SK-N-SH (cell line): Measurements from ENCODE around the gene WDFY1. TPM values are rescaled to one million over a fixed set of nuclear protein-coding genes. Genes with fewer than 3 reads are reported as not detected.

Experiments
- CTCF ChIA-PET: fragments of 300-600, 350-600 bp; formaldehyde crosslinking; extraction: SDS; loops from one replicate; lab custom pipeline; 2021; lab: Yijun Ruan, JAX
- POLR2A ChIA-PET: fragments of 350-600 bp; sonication (Branson Sonifier 250); formaldehyde crosslinking; extraction: SDS; loops from one replicate; lab custom pipeline; 2020; ENCODE audit warnings: antibody characterized with exemption, inconsistent platforms; lab: Yijun Ruan, JAX
- DNase-seq: peaks from one replicate; pipeline ENCODE4 v3.0.0; 2012
- H2AFZ ChIP-seq: fragments of 200-600 bp; sonication (generic); 2 replicates; pipeline ENCODE4 v1.8.1; 2016; ENCODE audit warnings: antibody characterized with exemption, mild to moderate bottlenecking, low read depth
- H3F3A ChIP-seq: fragments of 200-600 bp; sonication (generic); replicated peaks from 2 replicates; pipeline ENCODE3; 2016; ENCODE audit warnings: antibody characterized with exemption, mild to moderate bottlenecking; ENCODE audit not compliant: insufficient read depth
- H3K27ac ChIP-seq, 2 experiments: fragments of 200-500 bp in 1 of 2; fragments of 200-600 bp in 1 of 2; sonication (Bioruptor generic) in 1 of 2; sonication (generic), shearing (Covaris generic) in 1 of 2; 2 replicates each; pipeline versions ENCODE4 v1.5.1 to v1.6.1; 2014 to 2016; ENCODE audit warnings: low read depth in 2 of 2, inconsistent platforms in 1 of 2, low read length in 1 of 2, mild to moderate bottlenecking in 1 of 2, mixed read lengths in 1 of 2
- H3K27me3 ChIP-seq: fragments of 200-600 bp; sonication (generic), shearing (Covaris generic); 2 replicates; pipeline ENCODE4 v1.6.1; 2016; ENCODE audit warnings: mixed run types; ENCODE audit not compliant: insufficient read depth
- H3K36me3 ChIP-seq, 2 experiments: fragments of 200-500 bp in 1 of 2; fragments of 200-600 bp in 1 of 2; sonication (Bioruptor generic) in 1 of 2; sonication (generic) in 1 of 2; replicated peaks in 1 of 2; 2 replicates each; pipeline versions ENCODE3 to v1.5.1; 2014 to 2016; ENCODE audit warnings: low read length in 1 of 2, mild to moderate bottlenecking in 1 of 2; ENCODE audit not compliant: insufficient read depth in 2 of 2, control insufficient read depth in 1 of 2
- H3K4me1 ChIP-seq, 2 experiments: fragments of 200-500 bp in 1 of 2; fragments of 200-600 bp in 1 of 2; sonication (Bioruptor generic) in 1 of 2; sonication (generic), shearing (Covaris generic) in 1 of 2; 2 replicates each; pipeline versions ENCODE4 v1.5.1 to v1.6.1; 2014 to 2016; ENCODE audit warnings: low read depth in 1 of 2, low read length in 1 of 2, mixed run types in 1 of 2; ENCODE audit not compliant: insufficient read depth in 2 of 2, control insufficient read depth in 1 of 2
- H3K4me2 ChIP-seq: fragments of 200-600 bp; sonication (generic), shearing (Covaris generic); 2 replicates; pipeline ENCODE4 v1.6.1; 2017; ENCODE audit warnings: mixed run types
- H3K4me3 ChIP-seq, 2 experiments: fragments of 200-500 bp in 1 of 2; fragments of 200-600 bp in 1 of 2; sonication (Bioruptor generic) in 1 of 2; sonication (generic), shearing (Covaris generic) in 1 of 2; 2 replicates each; pipeline versions ENCODE4 v1.5.1 to v1.8.1; 2014 to 2016; ENCODE audit warnings: low read depth in 2 of 2, inconsistent platforms in 1 of 2, low read length in 1 of 2, mild to moderate bottlenecking in 1 of 2, mixed read lengths in 1 of 2, moderate library complexity in 1 of 2
- H3K79me2 ChIP-seq: fragments of 200-600 bp; sonication (generic); 2 replicates; pipeline ENCODE4 v1.8.1; 2017; ENCODE audit warnings: mild to moderate bottlenecking; ENCODE audit not compliant: insufficient read depth
- H3K9ac ChIP-seq: fragments of 200-600 bp; sonication (generic); 2 replicates; pipeline ENCODE4 v1.6.1; 2017; ENCODE audit warnings: mixed run types
- H3K9me2 ChIP-seq: fragments of 200-600 bp; sonication (generic); 2 replicates; pipeline ENCODE4 v1.6.1; 2017; ENCODE audit warnings: mixed run types
- H3K9me3 ChIP-seq: fragments of 200-600 bp; sonication (generic); 2 replicates; pipeline ENCODE4 v1.6.1; 2017; ENCODE audit warnings: mixed run types, mild to moderate bottlenecking, moderate library complexity
- H4K20me1 ChIP-seq: fragments of 200-600 bp; sonication (generic); 2 replicates; pipeline ENCODE4 v1.6.1; 2017; ENCODE audit warnings: mild to moderate bottlenecking, mixed run types; ENCODE audit not compliant: insufficient read depth
- CHD2 ChIP-seq: fragments of 150-350 bp; IDR thresholded peaks from 2 replicates; pipeline ENCODE4 v1.6.1; 2018; ENCODE audit warnings: low read length; ENCODE audit not compliant: partially characterized antibody
- CTCF ChIP-seq: fragments of 200-600 bp; sonication (generic); IDR thresholded peaks from 2 replicates; pipeline ENCODE4 v1.6.1; 2017; ENCODE audit warnings: antibody characterized with exemption, mild to moderate bottlenecking, moderate library complexity
- EP300 ChIP-seq, 2 experiments: IDR thresholded peaks; 2 replicates each; pipeline versions ENCODE4 v1.4.0 to v1.6.1; 2012; ENCODE audit warnings: borderline replicate concordance in 1 of 2, low read depth in 1 of 2, low read length in 1 of 2
- EZH2phosphoT487 ChIP-seq: fragments of 200-600 bp; sonication (generic); IDR thresholded peaks from 2 replicates; pipeline ENCODE4 v1.6.1; 2017; ENCODE audit warnings: low read depth, mixed run types, mild to moderate bottlenecking, antibody characterized with exemption, moderate library complexity, borderline replicate concordance
- FOXJ3 ChIP-seq: sonication (generic); formaldehyde crosslinking; IDR thresholded peaks from 2 replicates; pipeline ENCODE4 v1.5.1; 2020; ENCODE audit warnings: mild to moderate bottlenecking, missing genetic modification reagents
- IRF3 ChIP-seq: fragments of 150-350 bp; IDR thresholded peaks from 2 replicates; pipeline ENCODE4 v1.6.1; 2016; ENCODE audit warnings: mild to moderate bottlenecking, low read depth, low read length
- JUND ChIP-seq: IDR thresholded peaks from 2 replicates; pipeline ENCODE4 v1.4.0; 2012
- MXI1 ChIP-seq: IDR thresholded peaks from 2 replicates; pipeline ENCODE4 v1.6.1; 2012; ENCODE audit warnings: mild to moderate bottlenecking, low read depth, low read length, improper control_type of control experiment
- NFIC ChIP-seq: IDR thresholded peaks from 2 replicates; pipeline ENCODE4 v1.4.0; 2012; ENCODE audit warnings: borderline replicate concordance
- POLR2AphosphoS5 ChIP-seq: IDR thresholded peaks from 2 replicates; pipeline ENCODE4 v1.6.1; 2012; ENCODE audit warnings: low read depth, low read length
- RCOR1 ChIP-seq: fragments of 150-350 bp; IDR thresholded peaks from 2 replicates; pipeline ENCODE4 v1.6.1; 2017; ENCODE audit warnings: antibody characterized with exemption, low read length
- RXRA ChIP-seq: IDR thresholded peaks from 2 replicates; pipeline ENCODE4 v1.4.0; 2012; ENCODE audit warnings: low read depth, mild to moderate bottlenecking, borderline replicate concordance
- SMC3 ChIP-seq: IDR thresholded peaks from 2 replicates; pipeline ENCODE4 v1.6.1; 2012; ENCODE audit warnings: low read depth, low read length, improper control_type of control experiment
- TAF1 ChIP-seq: IDR thresholded peaks from 2 replicates; pipeline ENCODE4 v1.6.1; 2012; ENCODE audit warnings: low read depth, mild to moderate bottlenecking, low read length, moderate library complexity, borderline replicate concordance
- TEAD4 ChIP-seq: IDR thresholded peaks from 2 replicates; pipeline ENCODE4 v1.4.0; 2012; ENCODE audit warnings: mild to moderate bottlenecking, borderline replicate concordance; ENCODE audit not compliant: insufficient read depth
- USF1 ChIP-seq: IDR thresholded peaks from 2 replicates; pipeline ENCODE4 v1.4.0; 2012; ENCODE audit warnings: low read depth, borderline replicate concordance
- USF2 ChIP-seq: fragments of 150-350 bp; IDR thresholded peaks from 2 replicates; pipeline ENCODE4 v1.6.1; 2017; ENCODE audit warnings: antibody characterized with exemption, low read length, low read depth, borderline replicate concordance
- WGBS: methylation state at CpG from one replicate; pipeline ENCODE4 v1.1.6; 2017; ENCODE audit warnings: low lambda C conversion rate; 5-methylcytosine and 5-hydroxymethylcytosine counted together
- polyA plus RNA-seq, 3 experiments: library from polyadenylated mRNA; depleted of rRNA; stranded (reverse); fragments of >200 nt; gene quantifications; 2 replicates each; pipeline ENCODE4 v1.2.3, GENCODE V29; 2012

WDFY1 gene
- polyA plus RNA-seq, 1 of the 3 experiments (the other 2 are of a cell fraction), result 21.7 TPM

GRCh38 chr2:223896833-223897311 lies 48.3 kb downstream of the WDFY1 start:
- no peak overlapping the region for H2AFZ ChIP-seq
- H3K4me1 ChIP-seq, result no peaks in the 10 kb centered on the region
- 80% methylated on average over 4 of the region's 4 CpGs for WGBS
- no peaks in the 10 kb centered on the region for H3K9me2 ChIP-seq
- ChIA-PET CTCF (interaction anchor here (1.1 kb wide), 1 partner anchor 9 kb away, joined by 3 read pairs; no protein-coding TSS in a partner anchor), POLR2A (no interaction called here)
- no peak overlapping the region for H3K9ac ChIP-seq
- no peak for DNase-seq
- H3K4me3 ChIP-seq, result no peak overlapping the region
- no peak overlapping the region for H3K27ac ChIP-seq
- no peaks in the 10 kb centered on the region for H4K20me1 ChIP-seq
- no peak overlapping the region for H3K4me2 ChIP-seq
- no peak for TF ChIP-seq USF2
- no peak for TF ChIP-seq TAF1
- TF ChIP-seq POLR2AphosphoS5, result no peak
- no peak for TF ChIP-seq TEAD4
- TF ChIP-seq NFIC, result no peak
- TF ChIP-seq IRF3, result no peak
- TF ChIP-seq MXI1, result no peak
- no peak for TF ChIP-seq RXRA
- no peak for TF ChIP-seq JUND
- no peak for TF ChIP-seq USF1
- no peak for TF ChIP-seq FOXJ3
- no peak for TF ChIP-seq EZH2phosphoT487
- TF ChIP-seq RCOR1, result no peak
- no peak for TF ChIP-seq CTCF
- H3K36me3 ChIP-seq, result peaks cover 52 to 60% of the 10 kb centered on the region in 2 experiments
- no peaks in the 10 kb centered on the region for H3K27me3 ChIP-seq
- H3K79me2 ChIP-seq, result peaks cover under 1% of the 10 kb centered on the region; the same call in 1 of the 2 replicates
- no peaks in the 10 kb centered on the region for H3K9me3 ChIP-seq
- H3F3A ChIP-seq, result peaks cover 21% of the 10 kb centered on the region

- H4K20me1 ChIP-seq, result no peaks in the 10 kb centered on the region
- no peaks in the 10 kb centered on the region for H3K9me2 ChIP-seq
- no peaks in the 10 kb centered on the region for H3K27me3 ChIP-seq
- H3K9me3 ChIP-seq, result no peaks in the 10 kb centered on the region
- H3K4me2 ChIP-seq, result no peak overlapping the region
- no peaks in the 10 kb centered on the region for H3K4me1 ChIP-seq
- whole genome bisulfite sequencing, result 96% methylated on average over 1 of the region's 1 CpG
- no peak overlapping the region for H3K9ac ChIP-seq
- CTCF ChIA-PET, result no interaction called here
- H3K27ac ChIP-seq, result no peak overlapping the region
- no peak overlapping the region for H2AFZ ChIP-seq
- H3K4me3 ChIP-seq, result no peak overlapping the region
- H3K79me2 ChIP-seq, result no peaks in the 10 kb centered on the region
- DNase-seq, result no peak
- POLR2A ChIA-PET, result no interaction called here
- H3K36me3 ChIP-seq, result peaks cover 40 to 54% of the 10 kb centered on the region in 2 experiments
- H3F3A ChIP-seq, result peaks cover 21% of the 10 kb centered on the region
- TF ChIP-seq TAF1 (no peak), CHD2 (no peak), JUND (no peak), SMC3 (no peak), EP300 (IDR thresholded peaks at IDR 0.05; ENCODE audit: borderline replicate concordance in 1 of 2, low read depth in 1 of 2, low read length in 1 of 2) (no peak), USF1 (no peak), FOXJ3 (no peak), IRF3 (no peak)
Measured at GRCh38 chr2:223894968-223895367, 50.2 kb downstream of the WDFY1 start.
